WTC11 (cell line): Measurements from ENCODE around the gene LEFTY2. TPM values are rescaled to one million over a fixed set of nuclear protein-coding genes. Genes with fewer than 3 reads are reported as not detected.
A peak's percentile ranks its signal among the peaks of the same experiment; 100 is the strongest.
"Not testable (repeated sequence)": the region's sequence is repeated elsewhere in the genome, so short reads cannot be mapped to it uniquely, and the experiment has no call there.

Source experiments
- ATAC-seq: fragments of 200-7000 bp; cut with Tn5 transposase; 2 replicates; pipeline ENCODE4 v1.10.0; 2021; ENCODE audit warnings: mild to moderate bottlenecking, moderate library complexity
- CTCF ChIA-PET: fragments of 300-600 bp; sonication (Branson Sonifier 250); formaldehyde crosslinking; loops from one replicate; lab custom pipeline; 2021; ENCODE audit warnings: antibody characterized with exemption; lab: Charles Lee
- POLR2A ChIA-PET: fragments of 350-600 bp; sonication (Branson Sonifier 250); formaldehyde crosslinking; loops from one replicate; lab custom pipeline; 2021; ENCODE audit warnings: antibody characterized with exemption; lab: Charles Lee
- DNase-seq: peaks from one replicate; pipeline ENCODE4 v3.0.0; 2021; ENCODE audit warnings: low spot score
- H3K27ac Mint-ChIP-seq: 2 replicates; pipeline ENCODE4 v1.8.0; 2021; ENCODE audit warnings: mixed read lengths
- H3K27me3 Mint-ChIP-seq: 2 replicates; pipeline ENCODE4 v1.8.0; 2021; ENCODE audit warnings: low read depth, mild to moderate bottlenecking, moderate library complexity, mixed read lengths
- H3K36me3 Mint-ChIP-seq: 2 replicates; pipeline ENCODE4 v1.8.0; 2021; ENCODE audit warnings: mixed read lengths
- H3K4me1 Mint-ChIP-seq: 2 replicates; pipeline ENCODE4 v1.8.0; 2022; ENCODE audit warnings: mixed read lengths
- H3K4me3 Mint-ChIP-seq: 2 replicates; pipeline ENCODE4 v1.8.0; 2021; ENCODE audit warnings: mild to moderate bottlenecking, moderate library complexity, mixed read lengths
- H3K9me3 Mint-ChIP-seq: 2 replicates; pipeline ENCODE4 v1.8.0; 2021; ENCODE audit warnings: mixed read lengths
- AFF4 ChIP-seq: sonication (generic); formaldehyde crosslinking; IDR thresholded peaks from 2 replicates; pipeline ENCODE4 v1.8.1; 2023; ENCODE audit warnings: mild to moderate bottlenecking, missing genetic modification reagents, borderline replicate concordance
- E2F5 ChIP-seq: sonication (generic); formaldehyde crosslinking; IDR thresholded peaks from 2 replicates; pipeline ENCODE4 v1.8.1; 2022; ENCODE audit warnings: mild to moderate bottlenecking, moderate library complexity, missing genetic modification reagents
- FOXK1 ChIP-seq: sonication (generic); formaldehyde crosslinking; IDR thresholded peaks from 2 replicates; pipeline ENCODE4 v1.8.0; 2022; ENCODE audit warnings: mild to moderate bottlenecking, moderate library complexity, missing genetic modification reagents
- SMAD3 ChIP-seq: sonication (generic); formaldehyde crosslinking; IDR thresholded peaks from 2 replicates; pipeline ENCODE4 v1.8.0; 2022; ENCODE audit warnings: missing genetic modification reagents, mild to moderate bottlenecking, borderline replicate concordance
- SOX15 ChIP-seq: fragments of 250-450 bp; sonication (Bioruptor Pico); IDR thresholded peaks from 2 replicates; pipeline ENCODE4 v1.9.0; 2021; ENCODE audit warnings: mild to moderate bottlenecking
- SP1 ChIP-seq: sonication (generic); formaldehyde crosslinking; conservative IDR thresholded peaks from 2 replicates; pipeline ENCODE4 v1.8.1; 2022; ENCODE audit warnings: missing genetic modification reagents
- ZBTB21 ChIP-seq: sonication (generic); formaldehyde crosslinking; IDR thresholded peaks from 2 replicates; pipeline ENCODE4 v1.8.1; 2023; ENCODE audit warnings: mild to moderate bottlenecking, missing genetic modification reagents, borderline replicate concordance
- total RNA-seq: library from RNA; stranded (reverse); gene quantifications from 3 replicates; pipeline ENCODE4 v1.2.3, GENCODE V29; 2021
- TF ChIP-seq, protein P1 (sequence below): fragments of 250-450 bp; sonication (Bioruptor Pico); IDR thresholded peaks from 2 replicates; pipeline ENCODE4 v1.9.0; 2021; ENCODE audit warnings: mild to moderate bottlenecking
- TF ChIP-seq, protein P2 (sequence below): sonication (generic); formaldehyde crosslinking; IDR thresholded peaks from 2 replicates; pipeline ENCODE4 v1.8.0; 2022; ENCODE audit warnings: mild to moderate bottlenecking, missing genetic modification reagents
- TF ChIP-seq, protein P3 (sequence below): sonication (generic); formaldehyde crosslinking; IDR thresholded peaks from 2 replicates; pipeline ENCODE4 v1.8.0; 2022; ENCODE audit warnings: mild to moderate bottlenecking, missing genetic modification reagents
- TF ChIP-seq, protein P4 (sequence below): sonication (generic); formaldehyde crosslinking; IDR thresholded peaks from 2 replicates; pipeline ENCODE4 v1.8.1; 2023; ENCODE audit warnings: mild to moderate bottlenecking, moderate library complexity, missing genetic modification reagents

The LEFTY2 gene
- total RNA-seq, 1 experiment from 2014 or later, result 15.5 TPM

DNA sequence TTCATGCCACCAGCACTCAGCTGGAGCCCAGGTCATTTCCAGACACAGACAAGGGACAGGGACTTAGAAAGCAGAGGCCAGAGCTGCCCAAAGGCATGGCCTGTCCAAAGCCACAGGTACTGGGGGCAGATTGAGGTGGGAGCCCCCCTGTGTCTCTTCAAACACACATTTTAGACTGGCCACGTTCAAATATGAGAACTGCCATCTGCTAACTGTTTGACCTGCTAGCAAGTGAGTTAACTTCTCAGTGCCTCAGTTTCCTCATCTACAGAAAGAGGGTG, 862 bp upstream of the LEFTY2 start (continued):
- TF ChIP-seq, protein P1, sequence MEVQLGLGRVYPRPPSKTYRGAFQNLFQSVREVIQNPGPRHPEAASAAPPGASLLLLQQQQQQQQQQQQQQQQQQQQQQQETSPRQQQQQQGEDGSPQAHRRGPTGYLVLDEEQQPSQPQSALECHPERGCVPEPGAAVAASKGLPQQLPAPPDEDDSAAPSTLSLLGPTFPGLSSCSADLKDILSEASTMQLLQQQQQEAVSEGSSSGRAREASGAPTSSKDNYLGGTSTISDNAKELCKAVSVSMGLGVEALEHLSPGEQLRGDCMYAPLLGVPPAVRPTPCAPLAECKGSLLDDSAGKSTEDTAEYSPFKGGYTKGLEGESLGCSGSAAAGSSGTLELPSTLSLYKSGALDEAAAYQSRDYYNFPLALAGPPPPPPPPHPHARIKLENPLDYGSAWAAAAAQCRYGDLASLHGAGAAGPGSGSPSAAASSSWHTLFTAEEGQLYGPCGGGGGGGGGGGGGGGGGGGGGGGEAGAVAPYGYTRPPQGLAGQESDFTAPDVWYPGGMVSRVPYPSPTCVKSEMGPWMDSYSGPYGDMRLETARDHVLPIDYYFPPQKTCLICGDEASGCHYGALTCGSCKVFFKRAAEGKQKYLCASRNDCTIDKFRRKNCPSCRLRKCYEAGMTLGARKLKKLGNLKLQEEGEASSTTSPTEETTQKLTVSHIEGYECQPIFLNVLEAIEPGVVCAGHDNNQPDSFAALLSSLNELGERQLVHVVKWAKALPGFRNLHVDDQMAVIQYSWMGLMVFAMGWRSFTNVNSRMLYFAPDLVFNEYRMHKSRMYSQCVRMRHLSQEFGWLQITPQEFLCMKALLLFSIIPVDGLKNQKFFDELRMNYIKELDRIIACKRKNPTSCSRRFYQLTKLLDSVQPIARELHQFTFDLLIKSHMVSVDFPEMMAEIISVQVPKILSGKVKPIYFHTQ, result no peak

DNA sequence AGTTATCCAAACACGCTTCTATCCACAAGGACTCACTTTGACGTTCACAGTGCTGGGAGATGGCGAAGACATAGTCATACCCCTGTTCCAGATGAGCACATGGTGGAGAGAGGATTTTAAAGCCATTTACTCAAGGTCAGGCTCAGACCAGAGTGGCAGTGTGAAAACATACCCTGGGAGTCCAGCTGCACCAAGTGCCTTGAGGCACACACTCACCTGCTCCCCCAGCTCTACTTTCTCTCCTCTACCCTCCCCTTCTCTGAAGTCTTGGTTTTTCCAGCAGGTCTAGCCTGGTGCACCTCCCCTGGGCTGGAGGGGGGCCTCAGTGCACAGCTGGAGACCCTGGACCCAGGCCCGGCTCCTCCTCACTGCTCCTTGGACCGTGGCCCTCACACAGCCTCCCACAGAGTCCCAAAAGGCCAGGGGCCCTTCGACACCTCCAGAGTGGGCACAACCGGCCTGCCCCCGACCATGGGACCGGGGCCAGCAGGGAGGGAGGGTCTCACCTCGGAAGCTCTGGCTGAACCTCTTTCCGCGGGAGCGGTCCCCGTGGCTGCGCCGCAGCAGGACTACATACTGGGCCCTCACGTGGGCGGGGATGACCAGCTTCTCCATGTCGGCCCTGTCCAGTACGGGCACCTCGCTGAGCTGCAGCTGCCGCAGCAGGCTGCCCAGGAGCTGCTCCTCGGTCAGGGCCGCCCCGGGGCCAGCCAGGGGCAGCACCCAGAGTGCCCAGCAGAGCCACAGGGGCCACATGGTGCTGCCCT, 452 bp downstream of the LEFTY2 start:
- CTCF ChIA-PET, result interaction anchor here (1.1 to 4.8 kb wide), 7 partner anchors 10 to 466 kb away, joined by 3 to 18 read pairs (median 4); no protein-coding TSS in a partner anchor
- Mint-ChIP-seq H3K27ac (no peak overlapping the region), H3K27me3 (peaks cover 50% of the 10 kb centered on the region), H3K9me3 (no peaks in the 10 kb centered on the region), H3K36me3 (no peaks in the 10 kb centered on the region), H3K4me3 (peak overlapping the region; percentile 57), H3K4me1 (peaks cover 55% of the 10 kb centered on the region)
- DNase-seq (no peak), ATAC-seq (no peak)
- TF ChIP-seq ZBTB21 (CRISPR knock-in tag) (0 out of 2 replicates have a peak, but pooled peaks have one; percentile 22), SOX15 (CRISPR knock-in tag) (no peak), E2F5 (CRISPR knock-in tag) (no peak)
- POLR2A ChIA-PET, result interaction anchor here (0.5 to 1.5 kb wide), 5 partner anchors 14 to 58 kb away, joined by 3 to 4 read pairs (median 3); partner anchors contain the start of gene TMEM63A

DNA sequence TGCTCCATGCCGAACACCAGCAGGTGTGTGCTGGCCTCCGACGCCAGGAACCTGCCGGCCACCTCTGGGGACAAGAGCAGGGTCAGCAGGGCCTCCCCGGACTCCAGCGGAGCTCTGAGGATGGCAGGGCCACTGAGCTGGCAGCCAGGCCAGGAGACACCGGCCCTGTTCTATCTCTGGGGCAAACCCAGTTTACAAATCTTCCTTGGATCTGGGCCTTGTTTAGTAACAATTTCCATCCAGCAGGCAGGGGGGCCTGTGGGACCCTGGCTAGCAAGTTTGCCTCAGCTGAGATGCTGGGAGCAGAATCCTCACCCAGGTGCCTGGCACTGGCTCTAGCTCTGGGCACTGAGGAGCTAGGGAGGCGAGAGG, 1.1 kb downstream of the LEFTY2 start:
- peak overlapping the region; percentile 57 for H3K4me3 Mint-ChIP-seq
- H3K27me3 Mint-ChIP-seq, result peaks cover 44% of the 10 kb centered on the region
- 0 out of 2 replicates have a peak, but pooled peaks have one; percentile 14 for TF ChIP-seq SP1 (CRISPR knock-in tag)
- not testable (repeated sequence) for ATAC-seq, H3K9me3 Mint-ChIP-seq, DNase-seq, H3K36me3 Mint-ChIP-seq, H3K27ac Mint-ChIP-seq
- ChIA-PET CTCF (interaction anchor here (1.3 to 4.8 kb wide), 5 partner anchors 10 to 59 kb away, joined by 3 to 18 read pairs (median 5); no protein-coding TSS in a partner anchor), POLR2A (interaction anchor here (0.6 to 1.3 kb wide), 2 partner anchors 13 to 106 kb away, joined by 3 to 4 read pairs; no protein-coding TSS in a partner anchor)
- peaks cover 48% of the 10 kb centered on the region for H3K4me1 Mint-ChIP-seq

DNA sequence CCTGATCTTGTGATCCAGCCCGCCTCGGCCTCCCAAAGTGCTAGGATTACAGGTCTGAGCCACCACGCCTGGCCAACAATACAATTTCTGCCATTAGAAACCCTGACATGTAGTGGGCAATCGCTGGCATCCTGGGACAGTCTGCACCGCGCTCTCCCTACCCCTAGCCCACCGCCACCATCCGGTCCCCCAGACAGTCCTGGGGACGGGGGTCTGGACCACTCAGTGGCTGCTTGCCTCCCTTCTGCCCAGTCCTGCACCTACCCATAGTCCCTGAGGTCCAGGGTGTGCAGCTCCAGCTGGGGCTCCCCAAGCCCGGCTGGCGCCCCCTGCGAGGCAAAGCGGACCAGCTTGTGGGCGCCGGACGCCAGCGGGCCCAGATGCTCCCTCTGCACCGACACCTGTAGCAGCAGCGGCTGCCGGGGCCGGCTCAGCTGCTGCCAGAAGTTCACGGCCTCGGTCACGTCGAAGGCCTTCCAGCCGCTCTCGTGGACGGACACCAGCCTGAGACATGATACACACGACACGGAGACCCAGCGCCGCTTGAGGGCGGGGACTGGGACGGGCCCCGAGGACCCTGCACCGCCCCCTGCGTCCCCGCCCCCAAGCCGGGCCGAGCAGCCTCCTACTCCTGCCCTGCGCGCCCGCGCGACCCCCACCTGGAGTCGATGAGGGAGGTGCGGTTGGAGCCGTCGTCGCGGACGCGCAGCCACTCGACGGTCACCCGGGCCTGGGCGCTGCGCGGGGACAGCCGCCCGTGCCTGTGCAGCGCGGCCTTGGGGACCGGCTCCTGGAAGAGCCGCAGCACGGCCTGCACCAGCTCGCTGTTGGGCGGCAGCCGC, 1.7 kb downstream of the LEFTY2 start:
- H3K9me3 Mint-ChIP-seq, H3K36me3 Mint-ChIP-seq, H3K27ac Mint-ChIP-seq: not testable (repeated sequence)
- peak; percentile 80 for ATAC-seq
- peak; percentile 81 for DNase-seq
- TF ChIP-seq SP1 (CRISPR knock-in tag), result peak; percentile 59; the same call in 1 of the 2 replicates
- TF ChIP-seq, protein P2, sequence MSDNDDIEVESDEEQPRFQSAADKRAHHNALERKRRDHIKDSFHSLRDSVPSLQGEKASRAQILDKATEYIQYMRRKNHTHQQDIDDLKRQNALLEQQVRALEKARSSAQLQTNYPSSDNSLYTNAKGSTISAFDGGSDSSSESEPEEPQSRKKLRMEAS (CRISPR knock-in tag), result peak; percentile 61; the same call in 1 of the 2 replicates
- TF ChIP-seq FOXK1 (CRISPR knock-in tag), result peak; percentile 30; the same call in 1 of the 2 replicates
- TF ChIP-seq, protein P3, sequence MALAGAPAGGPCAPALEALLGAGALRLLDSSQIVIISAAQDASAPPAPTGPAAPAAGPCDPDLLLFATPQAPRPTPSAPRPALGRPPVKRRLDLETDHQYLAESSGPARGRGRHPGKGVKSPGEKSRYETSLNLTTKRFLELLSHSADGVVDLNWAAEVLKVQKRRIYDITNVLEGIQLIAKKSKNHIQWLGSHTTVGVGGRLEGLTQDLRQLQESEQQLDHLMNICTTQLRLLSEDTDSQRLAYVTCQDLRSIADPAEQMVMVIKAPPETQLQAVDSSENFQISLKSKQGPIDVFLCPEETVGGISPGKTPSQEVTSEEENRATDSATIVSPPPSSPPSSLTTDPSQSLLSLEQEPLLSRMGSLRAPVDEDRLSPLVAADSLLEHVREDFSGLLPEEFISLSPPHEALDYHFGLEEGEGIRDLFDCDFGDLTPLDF (CRISPR knock-in tag), result 0 out of 2 replicates have a peak, but pooled peaks have one; percentile 19
- 0 out of 2 replicates have a peak, but pooled peaks have one; percentile 25 for TF ChIP-seq SMAD3 (CRISPR knock-in tag)
- 0 out of 2 replicates have a peak, but pooled peaks have one; percentile 25 for TF ChIP-seq AFF4 (CRISPR knock-in tag)
- TF ChIP-seq, protein P4, sequence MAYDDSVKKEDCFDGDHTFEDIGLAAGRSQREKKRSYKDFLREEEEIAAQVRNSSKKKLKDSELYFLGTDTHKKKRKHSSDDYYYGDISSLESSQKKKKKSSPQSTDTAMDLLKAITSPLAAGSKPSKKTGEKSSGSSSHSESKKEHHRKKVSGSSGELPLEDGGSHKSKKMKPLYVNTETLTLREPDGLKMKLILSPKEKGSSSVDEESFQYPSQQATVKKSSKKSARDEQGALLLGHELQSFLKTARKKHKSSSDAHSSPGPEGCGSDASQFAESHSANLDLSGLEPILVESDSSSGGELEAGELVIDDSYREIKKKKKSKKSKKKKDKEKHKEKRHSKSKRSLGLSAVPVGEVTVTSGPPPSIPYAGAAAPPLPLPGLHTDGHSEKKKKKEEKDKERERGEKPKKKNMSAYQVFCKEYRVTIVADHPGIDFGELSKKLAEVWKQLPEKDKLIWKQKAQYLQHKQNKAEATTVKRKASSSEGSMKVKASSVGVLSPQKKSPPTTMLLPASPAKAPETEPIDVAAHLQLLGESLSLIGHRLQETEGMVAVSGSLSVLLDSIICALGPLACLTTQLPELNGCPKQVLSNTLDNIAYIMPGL (CRISPR knock-in tag), result peak; percentile 27; the same call in 1 of the 2 replicates
- Mint-ChIP-seq H3K27me3 (peaks cover 39% of the 10 kb centered on the region), H3K4me3 (peak overlapping the region; percentile 73), H3K4me1 (peaks cover 42% of the 10 kb centered on the region)
- ChIA-PET CTCF (interaction anchor here (1.3 to 4.8 kb wide), 6 partner anchors 11 to 58 kb away, joined by 3 to 18 read pairs (median 4); no protein-coding TSS in a partner anchor), POLR2A (interaction anchor here (0.6 to 1.3 kb wide), 2 partner anchors 12 to 105 kb away, joined by 3 to 4 read pairs; no protein-coding TSS in a partner anchor)
